ENCODE results near the gene SNX7.
A peak's percentile ranks its signal among the peaks of the same experiment; 100 is the strongest.

The SNX7 gene

DNA sequence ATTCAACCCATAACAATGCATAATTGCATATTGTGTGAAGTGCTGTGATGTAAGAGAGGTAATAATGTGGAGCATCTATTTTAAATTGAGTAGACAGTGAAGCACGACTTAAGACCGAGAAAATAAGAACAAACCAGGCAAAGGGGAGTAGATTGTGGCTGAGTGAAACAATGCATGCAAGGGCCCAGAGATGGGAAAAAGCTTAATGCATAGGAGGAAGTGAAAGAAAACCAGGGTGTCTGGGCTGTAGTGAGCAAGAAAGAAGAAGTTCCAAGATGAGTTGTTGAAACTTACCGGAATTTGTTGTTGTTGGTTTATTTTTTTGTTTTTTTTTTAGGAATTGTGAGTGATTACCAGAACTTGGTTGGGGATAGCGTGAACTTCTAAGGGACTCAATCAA is 104.7 kb downstream of the SNX7 start:
- no peak for DNase-seq (ENCODE audit: low read depth in 2 of 2)

DNA sequence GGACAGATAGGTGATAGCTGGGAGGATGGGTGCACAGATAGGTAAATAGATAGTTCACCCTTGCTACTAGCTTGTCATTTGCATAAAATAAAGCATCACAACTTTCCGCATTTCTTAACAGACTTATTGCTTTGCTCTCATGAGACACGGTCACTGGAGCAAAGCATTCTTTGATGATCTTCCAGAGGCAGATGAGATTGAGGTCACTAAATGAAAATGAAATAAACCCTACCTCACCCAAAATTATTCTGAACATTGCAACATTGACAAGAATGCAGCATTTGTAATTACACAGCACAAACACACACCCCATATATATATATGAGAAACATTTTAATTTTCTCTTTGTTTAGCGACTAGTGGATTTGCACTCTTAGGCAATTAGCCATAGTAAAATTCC is 107.6 kb downstream of the SNX7 start:
- DNase-seq (ENCODE audit: low read depth in 2 of 2), result no peak

- no peak for DNase-seq (ENCODE audit: low read depth in 2 of 2)
Observed at GRCh38 chr1:98781906-98782305, 120.4 kb downstream of the SNX7 start.

- DNase-seq (ENCODE audit: low read depth in 2 of 2), result no peak
Observed at GRCh38 chr1:98783821-98784220, 122.3 kb downstream of the SNX7 start.

- no peak for DNase-seq (ENCODE audit: low read depth in 2 of 2)
Observed at GRCh38 chr1:98791498-98791897, 130.0 kb downstream of the SNX7 start.

GRCh38 chr1:98792123-98792522 is 130.6 kb downstream of the SNX7 start:
- DNase-seq (ENCODE audit: low read depth in 2 of 2), result no peak

DNA sequence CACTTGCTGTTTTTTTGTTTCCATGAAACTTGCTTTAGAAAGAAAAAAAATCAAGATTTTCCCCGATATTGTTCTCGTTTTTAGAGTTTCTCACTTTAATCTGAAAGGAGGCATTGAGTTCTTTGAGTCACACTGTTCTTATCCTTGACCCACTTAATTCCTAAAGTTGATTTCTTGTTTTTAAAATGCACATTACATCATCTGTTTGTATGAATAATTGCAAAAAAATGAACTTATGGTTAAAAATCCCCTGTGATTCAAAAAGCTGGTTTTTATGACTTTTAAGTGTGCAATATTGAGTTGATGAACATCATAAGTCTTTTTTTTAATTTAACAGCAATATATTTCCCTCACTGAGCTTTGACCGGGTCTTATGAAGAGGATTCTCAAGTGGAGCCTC is 131.6 kb downstream of the SNX7 start:
- DNase-seq (ENCODE audit: low read depth in 2 of 2), result no peak

DNA sequence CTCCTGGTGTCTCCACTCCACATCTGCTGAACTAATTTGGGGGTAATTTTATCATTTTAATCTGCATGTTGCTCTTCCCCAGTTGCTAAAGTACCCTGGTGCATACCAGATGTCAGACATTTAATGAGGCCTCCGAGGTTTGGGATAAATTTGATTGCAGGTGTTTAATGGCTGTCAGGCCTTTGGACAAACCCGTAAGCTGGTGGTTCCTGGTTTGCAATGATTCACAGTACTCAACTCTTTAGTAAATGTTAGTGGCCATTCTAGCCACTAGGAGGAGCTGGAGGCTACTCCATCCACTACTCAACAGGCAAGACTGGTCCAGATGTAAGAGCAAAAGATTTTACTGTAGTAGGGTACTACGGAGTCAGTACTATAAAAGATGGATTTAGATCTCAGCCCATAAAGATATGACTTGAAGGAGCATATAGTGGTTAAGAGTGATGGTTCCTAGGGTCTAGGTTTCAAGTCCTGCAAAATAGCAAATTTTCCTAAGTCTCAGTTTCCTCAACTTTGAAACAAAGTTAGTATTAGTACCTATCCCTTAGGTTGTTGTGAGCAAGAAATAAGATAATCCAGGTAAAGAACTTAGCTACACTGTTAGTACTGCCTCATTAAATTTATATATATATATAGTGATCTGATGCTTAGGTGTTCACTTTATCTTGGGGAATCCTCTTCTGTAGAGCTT is 132.8 kb downstream of the SNX7 start:
- peak; percentile 2 to 21 for DNase-seq (ENCODE audit: low read depth in 2 of 2)

DNA sequence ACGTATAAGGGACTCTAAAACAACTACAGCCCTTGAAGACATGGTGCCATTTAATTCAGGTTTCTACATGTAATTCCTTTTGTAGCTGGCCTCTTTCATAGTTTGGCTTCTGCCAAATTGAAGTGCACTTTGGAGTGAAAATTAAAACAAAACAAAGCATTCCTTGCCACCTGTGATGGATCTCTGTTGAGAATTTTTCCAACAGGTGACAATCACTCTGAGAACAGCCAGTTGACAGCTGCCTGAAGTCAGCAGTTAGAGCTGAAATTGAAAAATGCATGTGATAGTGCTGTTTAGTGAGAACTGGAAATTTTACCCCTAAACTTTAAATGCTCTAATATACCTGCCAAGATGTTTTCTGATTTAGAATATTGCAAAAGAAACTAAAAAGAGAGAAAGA is 134.5 kb downstream of the SNX7 start:
- no peak for DNase-seq (ENCODE audit: low read depth in 2 of 2)

DNA sequence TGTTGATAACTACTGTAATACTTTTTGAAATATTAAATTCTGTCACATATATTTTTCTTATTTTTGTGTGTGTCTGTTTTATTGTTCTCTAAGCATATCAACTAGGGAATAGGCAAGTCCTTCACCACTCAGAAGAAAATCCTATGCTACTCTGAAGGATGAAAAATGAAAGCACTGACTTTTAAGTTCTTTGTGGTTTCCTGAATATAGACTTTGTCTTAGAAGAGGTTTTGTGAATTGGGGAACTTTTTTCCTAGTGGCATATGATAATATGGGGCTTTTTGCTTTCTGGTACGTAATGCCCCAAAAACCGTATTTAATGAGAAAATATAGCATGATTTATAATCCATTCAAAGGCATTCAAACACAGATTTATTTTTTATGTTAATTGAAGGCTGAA is 136.0 kb downstream of the SNX7 start:
- no peak for DNase-seq (ENCODE audit: low read depth in 2 of 2)

Data from activated CD4-positive, alpha-beta T cell treated with anti-CD3 and anti-CD28 coated beads for 24 hours (primary cell).